ENCODE measurements around the gene AUTS2. TPM values are rescaled to one million over a fixed set of nuclear protein-coding genes. Genes with fewer than 3 reads are reported as not detected.

Gene AUTS2
- total RNA-seq, 1 experiment from 2014 or later = 50.0 TPM

- no peak for TF ChIP-seq HMGXB4 (CRISPR knock-in tag; IDR thresholded peaks at IDR 0.05)
- no peak for TF ChIP-seq MLX (CRISPR knock-in tag; IDR thresholded peaks at IDR 0.05)
- TF ChIP-seq ELF4 (CRISPR knock-in tag; IDR thresholded peaks at IDR 0.05; ENCODE audit: low read depth) = no peak
- TF ChIP-seq ZNF317 (CRISPR knock-in tag; IDR thresholded peaks at IDR 0.05; ENCODE audit: borderline replicate concordance, low read depth) = no peak
- no peak for TF ChIP-seq ZNF263 (CRISPR knock-in tag; IDR thresholded peaks at IDR 0.05; ENCODE audit: low read depth)
These were observed 170.8 kb downstream of the AUTS2 start (continued) for GRCh38 chr7:69768986-69769595.

GRCh38 chr7:69769826-69770225, 171.6 kb downstream of the AUTS2 start:
- POLR2A ChIA-PET = no interaction called here
- Mint-ChIP-seq H3K27ac (no peak overlapping the region), H3K4me1 (peaks cover 21% of the 10 kb centered on the region)

More at GRCh38 chr7:69769826-69770225, 171.6 kb downstream of the AUTS2 start:
- Mint-ChIP-seq H3K9me3 (no peaks in the 10 kb centered on the region), H3K4me3 (no peak overlapping the region), H3K27me3 (ENCODE audit: low read depth) (no peaks in the 10 kb centered on the region; the same call in none of the 2 replicates), H3K36me3 (no peaks in the 10 kb centered on the region)
- TF ChIP-seq PRDM15 (CRISPR knock-in tag; IDR thresholded peaks at IDR 0.05) (no peak), ZNF512 (CRISPR knock-in tag; IDR thresholded peaks at IDR 0.05; ENCODE audit: borderline replicate concordance) (no peak), ZNF671 (CRISPR knock-in tag; IDR thresholded peaks at IDR 0.05) (no peak), ZNF121 (CRISPR knock-in tag; IDR thresholded peaks at IDR 0.05) (no peak), MAX (CRISPR knock-in tag; IDR thresholded peaks at IDR 0.05) (no peak), CDX4 (CRISPR knock-in tag; IDR thresholded peaks at IDR 0.05; ENCODE audit: borderline replicate concordance) (no peak)
- ATAC-seq (no peak), DNase-seq (ENCODE audit: low spot score) (no peak)
- CTCF ChIA-PET = no interaction called here
